ENCODE results near the gene C3orf22. TPM values are rescaled to one million over a fixed set of nuclear protein-coding genes. Genes with fewer than 3 reads are reported as not detected.

The C3orf22 gene
- total RNA-seq, 1 donor = not detected

DNA sequence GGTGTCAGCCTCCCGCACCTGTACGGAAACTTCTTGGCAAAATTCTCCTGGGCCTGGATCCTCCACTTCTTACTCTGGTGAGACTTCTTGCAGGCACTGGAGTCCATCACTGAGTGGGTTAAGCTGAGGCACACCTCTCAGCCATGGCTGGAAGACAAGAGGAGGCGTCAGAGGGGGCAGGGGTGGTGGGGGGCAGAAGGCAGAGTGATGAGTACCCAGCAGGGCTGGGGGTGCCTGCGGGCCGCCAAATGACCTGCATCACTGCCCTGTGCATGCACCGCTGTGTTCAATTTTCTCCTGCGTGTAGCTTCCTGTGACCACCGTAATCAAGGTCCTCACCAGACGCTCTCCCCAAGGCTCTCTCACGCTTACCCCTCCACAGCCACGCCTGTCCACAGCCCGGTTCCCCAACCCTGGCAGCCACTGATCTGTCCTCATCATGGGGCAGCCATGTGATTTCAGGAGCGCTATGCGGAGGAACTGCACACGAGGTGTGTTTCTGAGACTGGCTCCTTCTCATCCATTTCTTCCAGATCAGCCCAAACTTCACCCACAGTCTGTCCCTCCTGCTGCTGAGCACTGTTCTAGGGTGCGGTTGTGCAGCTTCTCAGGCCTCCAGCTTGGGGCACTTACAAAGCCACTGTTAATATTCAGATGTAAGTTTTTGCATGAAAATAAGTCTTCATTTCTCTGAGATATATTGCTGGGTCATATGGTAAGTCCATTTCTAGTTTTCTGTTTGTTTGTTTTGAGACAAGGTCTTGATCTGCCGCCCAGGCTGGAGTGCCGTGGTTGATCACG lies 5.2 kb downstream of the C3orf22 start:
- peak; percentile 48 for DNase-seq (ENCODE audit: insufficient read length, low spot score, missing footprints)

DNA sequence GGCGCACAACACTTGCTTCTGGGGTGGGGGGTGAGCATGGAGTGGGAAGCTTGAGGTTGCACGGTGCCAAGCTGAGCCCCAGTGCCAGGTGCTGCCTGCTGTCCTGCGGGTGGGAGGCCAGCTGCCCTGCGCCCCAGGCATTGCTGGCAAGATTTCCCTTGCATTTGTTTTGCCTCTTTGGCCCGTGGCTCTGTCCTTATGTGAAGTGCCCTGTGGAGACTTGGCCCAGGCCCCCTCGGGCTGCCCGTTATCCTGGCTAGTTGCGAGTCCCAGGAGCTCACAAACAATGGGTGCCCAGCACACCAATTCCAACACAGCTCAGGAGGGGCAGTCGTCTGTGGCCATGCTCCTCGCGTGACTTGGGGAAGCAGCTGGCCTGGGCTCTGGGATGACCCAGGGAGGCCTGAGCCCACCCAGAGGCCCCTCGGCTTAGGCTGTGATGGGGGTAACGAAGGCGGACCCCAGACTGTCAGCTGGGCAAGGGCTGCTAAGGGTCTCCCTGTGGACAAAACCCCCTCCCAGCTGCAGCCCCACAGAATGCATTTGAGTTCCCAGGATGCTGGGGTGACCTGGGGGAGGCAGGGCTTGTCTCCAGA lies 5.9 kb downstream of the C3orf22 start:
- Histone ChIP-seq H4K20me1 (ENCODE audit: insufficient read depth, low read length) (no peaks in the 10 kb centered on the region), H3K4me3 (ENCODE audit: insufficient read depth, low read length) (no peak overlapping the region), H2AFZ (ENCODE audit: low read length) (no peak overlapping the region), H3K27ac (ENCODE audit: low read depth, low read length) (no peak overlapping the region), H3K9me3 (ENCODE audit: low read depth, low read length) (no peaks in the 10 kb centered on the region), H3K4me2 (ENCODE audit: insufficient read depth, low read length) (no peak overlapping the region), H3K79me2 (ENCODE audit: insufficient read depth, low read length) (no peaks in the 10 kb centered on the region), H3K36me3 (ENCODE audit: insufficient read depth, low read length) (no peaks in the 10 kb centered on the region), H3K4me1 (ENCODE audit: insufficient read depth, low read length) (no peaks in the 10 kb centered on the region), H3K27me3 (ENCODE audit: insufficient read depth, low read length) (peaks cover 16% of the 10 kb centered on the region)
- TF ChIP-seq, protein P1, sequence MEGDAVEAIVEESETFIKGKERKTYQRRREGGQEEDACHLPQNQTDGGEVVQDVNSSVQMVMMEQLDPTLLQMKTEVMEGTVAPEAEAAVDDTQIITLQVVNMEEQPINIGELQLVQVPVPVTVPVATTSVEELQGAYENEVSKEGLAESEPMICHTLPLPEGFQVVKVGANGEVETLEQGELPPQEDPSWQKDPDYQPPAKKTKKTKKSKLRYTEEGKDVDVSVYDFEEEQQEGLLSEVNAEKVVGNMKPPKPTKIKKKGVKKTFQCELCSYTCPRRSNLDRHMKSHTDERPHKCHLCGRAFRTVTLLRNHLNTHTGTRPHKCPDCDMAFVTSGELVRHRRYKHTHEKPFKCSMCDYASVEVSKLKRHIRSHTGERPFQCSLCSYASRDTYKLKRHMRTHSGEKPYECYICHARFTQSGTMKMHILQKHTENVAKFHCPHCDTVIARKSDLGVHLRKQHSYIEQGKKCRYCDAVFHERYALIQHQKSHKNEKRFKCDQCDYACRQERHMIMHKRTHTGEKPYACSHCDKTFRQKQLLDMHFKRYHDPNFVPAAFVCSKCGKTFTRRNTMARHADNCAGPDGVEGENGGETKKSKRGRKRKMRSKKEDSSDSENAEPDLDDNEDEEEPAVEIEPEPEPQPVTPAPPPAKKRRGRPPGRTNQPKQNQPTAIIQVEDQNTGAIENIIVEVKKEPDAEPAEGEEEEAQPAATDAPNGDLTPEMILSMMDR (IDR thresholded peaks at IDR 0.05; ENCODE audit: extremely low read depth, low read depth, low read length) = no peak
- no peak for DNase-seq (ENCODE audit: insufficient read length, low spot score, missing footprints)

More for the DNA sequence above, 5.2 kb downstream of the C3orf22 start:
- Histone ChIP-seq H3K4me1 (ENCODE audit: insufficient read depth, low read length) (no peaks in the 10 kb centered on the region), H2AFZ (ENCODE audit: low read length) (no peak overlapping the region), H3K9me3 (ENCODE audit: low read depth, low read length) (no peaks in the 10 kb centered on the region), H3K27ac (ENCODE audit: low read depth, low read length) (no peak overlapping the region), H3K4me2 (ENCODE audit: insufficient read depth, low read length) (no peak overlapping the region), H3K79me2 (ENCODE audit: insufficient read depth, low read length) (no peaks in the 10 kb centered on the region), H3K27me3 (ENCODE audit: insufficient read depth, low read length) (peaks cover 12% of the 10 kb centered on the region), H3K36me3 (ENCODE audit: insufficient read depth, low read length) (no peaks in the 10 kb centered on the region), H4K20me1 (ENCODE audit: insufficient read depth, low read length) (no peaks in the 10 kb centered on the region), H3K4me3 (ENCODE audit: insufficient read depth, low read length) (no peak overlapping the region)
- TF ChIP-seq, protein P1 (IDR thresholded peaks at IDR 0.05; ENCODE audit: extremely low read depth, low read depth, low read length) = no peak

DNA sequence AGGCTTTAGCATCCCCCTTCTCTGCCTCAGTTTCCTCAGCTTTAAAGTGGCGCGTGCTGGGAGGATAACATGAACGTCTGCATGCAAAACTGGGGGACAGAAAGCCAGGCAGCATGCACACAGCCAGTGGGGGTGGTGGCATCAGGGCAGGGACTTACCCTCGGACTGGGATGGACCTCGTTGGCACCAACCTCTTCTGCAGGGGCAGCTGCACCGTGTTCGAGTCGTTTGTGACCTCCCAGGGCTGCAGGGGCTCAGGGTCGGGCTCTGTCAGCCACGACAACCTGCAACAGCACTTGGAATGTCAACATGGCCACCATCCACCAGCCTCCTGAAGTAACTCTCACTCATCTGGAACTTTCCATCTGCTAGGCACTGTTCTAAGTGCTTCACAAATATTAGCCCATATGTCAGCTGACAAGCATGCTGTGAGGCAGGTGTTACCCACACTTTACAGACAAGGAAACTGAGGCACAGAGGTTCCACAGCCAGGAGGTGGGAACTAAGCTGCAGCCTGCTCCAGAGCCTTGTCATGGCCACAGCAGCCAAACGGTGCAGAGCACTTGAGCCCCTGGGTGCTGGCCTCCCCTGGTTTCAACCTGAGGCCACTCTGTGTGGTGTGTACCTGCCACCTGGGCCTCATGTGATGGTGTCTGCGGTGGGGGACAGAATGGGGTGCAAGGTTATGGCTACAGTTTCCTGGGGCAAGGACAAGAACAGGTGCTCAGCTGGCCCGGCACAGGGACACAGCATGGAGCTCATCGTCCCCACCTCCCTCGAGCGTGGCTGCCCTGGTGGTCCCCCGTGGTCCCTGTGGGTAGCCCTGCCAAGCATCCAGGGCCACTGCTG lies 6.7 kb downstream of the C3orf22 start:
- DNase-seq (ENCODE audit: insufficient read length, low spot score, missing footprints) = peak; percentile 83
- H3K27me3 ChIP-seq (ENCODE audit: insufficient read depth, low read length) = peaks cover 23% of the 10 kb centered on the region
- no peak overlapping the region for H2AFZ ChIP-seq (ENCODE audit: low read length)
- H3K36me3 ChIP-seq (ENCODE audit: insufficient read depth, low read length) = no peaks in the 10 kb centered on the region
- no peak overlapping the region for H3K4me3 ChIP-seq (ENCODE audit: insufficient read depth, low read length)
- TF ChIP-seq, protein P1 (IDR thresholded peaks at IDR 0.05; ENCODE audit: extremely low read depth, low read depth, low read length) = no peak
- no peaks in the 10 kb centered on the region for H4K20me1 ChIP-seq (ENCODE audit: insufficient read depth, low read length)
- H3K79me2 ChIP-seq (ENCODE audit: insufficient read depth, low read length) = no peaks in the 10 kb centered on the region
- H3K27ac ChIP-seq (ENCODE audit: low read depth, low read length) = no peak overlapping the region
- H3K4me1 ChIP-seq (ENCODE audit: insufficient read depth, low read length) = no peaks in the 10 kb centered on the region
- H3K9me3 ChIP-seq (ENCODE audit: low read depth, low read length) = no peaks in the 10 kb centered on the region
- H3K4me2 ChIP-seq (ENCODE audit: insufficient read depth, low read length) = no peak overlapping the region
